GM21367 (cell line): ENCODE results near the gene CCDC194.

ENCODE experiments used
- ATAC-seq: cut with Tn5 transposase; IDR thresholded peaks from one replicate; pipeline ENCODE4 v1.9.1; 2021; ENCODE audit not compliant: unreplicated experiment

CCDC194 gene

DNA sequence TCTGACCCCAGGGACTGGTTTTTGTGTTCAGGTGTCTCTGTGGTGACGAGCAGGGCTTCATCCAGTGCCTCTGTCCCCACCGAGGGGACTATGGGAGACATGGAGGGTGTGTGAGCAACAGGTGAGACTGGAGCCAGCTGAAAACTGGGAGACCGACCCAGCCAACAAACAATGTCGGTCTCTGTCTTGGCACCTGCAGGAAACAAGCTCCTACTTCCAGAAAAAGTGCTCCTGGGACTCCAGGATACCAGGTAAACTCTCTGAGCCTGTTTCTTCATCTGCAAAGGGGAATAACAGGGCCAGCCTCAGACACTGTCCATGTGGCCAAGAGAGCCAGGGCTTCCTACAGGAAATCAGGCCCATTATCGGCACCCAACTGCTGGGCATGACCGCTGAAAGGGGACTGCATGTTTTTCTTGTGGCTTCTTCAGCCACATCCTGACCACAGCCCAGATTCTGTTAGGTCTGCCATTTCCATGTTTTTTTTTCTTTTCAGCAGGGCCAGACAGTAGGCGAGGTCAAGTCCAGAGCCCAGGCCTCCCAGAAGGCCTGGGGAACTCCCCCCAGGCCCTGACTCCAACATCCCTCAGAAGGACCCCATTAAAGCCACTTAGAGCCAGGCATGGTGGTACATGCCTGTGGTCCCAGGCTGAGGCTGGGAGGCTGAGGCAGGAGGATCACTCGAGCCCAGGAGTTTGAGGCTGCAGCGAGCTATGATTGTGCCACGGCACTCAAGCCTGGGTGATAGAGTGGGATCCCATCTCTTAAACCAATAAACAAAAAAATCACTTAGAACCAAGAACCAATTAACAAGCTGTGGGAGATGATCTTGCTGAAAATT is 12.3 kb upstream of the CCDC194 start:
- ATAC-seq = peak; percentile 16

DNA sequence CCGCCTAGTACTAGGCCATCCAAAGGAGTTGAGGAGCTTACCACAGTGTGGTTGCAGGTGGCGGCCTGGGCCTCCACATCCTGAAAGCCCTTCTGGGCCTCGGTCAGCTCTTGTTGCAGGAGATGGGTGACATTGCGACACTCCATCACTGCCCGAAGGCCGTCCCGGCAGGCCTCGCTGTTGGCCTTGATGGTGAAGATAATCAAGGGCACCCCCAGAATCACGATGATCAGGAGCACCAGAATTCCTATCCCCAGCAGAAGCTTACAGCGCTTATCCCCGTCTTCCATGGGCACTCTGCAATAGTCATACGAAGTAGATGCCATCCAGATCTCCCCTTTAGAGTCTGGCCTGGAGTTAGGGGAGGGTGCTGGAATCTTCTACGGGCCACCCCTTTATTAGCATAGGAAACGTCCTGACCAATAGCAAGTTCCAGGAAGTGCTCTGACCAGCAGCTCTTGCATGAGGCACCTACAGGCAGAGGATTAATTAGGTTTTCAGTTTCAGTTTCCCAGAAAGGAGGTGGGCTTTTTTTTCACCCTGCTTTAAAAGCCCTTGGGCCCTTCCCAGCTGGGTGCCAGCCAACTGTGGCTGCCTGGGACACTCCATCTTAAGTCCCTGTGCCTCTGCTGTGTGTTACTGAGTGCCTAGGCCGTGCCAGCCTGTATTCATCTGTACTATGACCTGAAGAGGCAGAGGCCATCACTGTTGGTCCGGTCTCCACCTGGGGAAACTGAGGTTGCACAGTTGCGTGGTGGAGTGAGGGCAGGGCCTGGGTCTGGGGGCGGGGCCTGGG is 11.5 kb upstream of the CCDC194 start, which contains the start of gene BST2:
TSS of gene BST2 (minus strand) at position 381 of the 796 bp plus-strand sequence. CDS start at position 326, 55 bp downstream.
- peak; percentile 66 for ATAC-seq

DNA sequence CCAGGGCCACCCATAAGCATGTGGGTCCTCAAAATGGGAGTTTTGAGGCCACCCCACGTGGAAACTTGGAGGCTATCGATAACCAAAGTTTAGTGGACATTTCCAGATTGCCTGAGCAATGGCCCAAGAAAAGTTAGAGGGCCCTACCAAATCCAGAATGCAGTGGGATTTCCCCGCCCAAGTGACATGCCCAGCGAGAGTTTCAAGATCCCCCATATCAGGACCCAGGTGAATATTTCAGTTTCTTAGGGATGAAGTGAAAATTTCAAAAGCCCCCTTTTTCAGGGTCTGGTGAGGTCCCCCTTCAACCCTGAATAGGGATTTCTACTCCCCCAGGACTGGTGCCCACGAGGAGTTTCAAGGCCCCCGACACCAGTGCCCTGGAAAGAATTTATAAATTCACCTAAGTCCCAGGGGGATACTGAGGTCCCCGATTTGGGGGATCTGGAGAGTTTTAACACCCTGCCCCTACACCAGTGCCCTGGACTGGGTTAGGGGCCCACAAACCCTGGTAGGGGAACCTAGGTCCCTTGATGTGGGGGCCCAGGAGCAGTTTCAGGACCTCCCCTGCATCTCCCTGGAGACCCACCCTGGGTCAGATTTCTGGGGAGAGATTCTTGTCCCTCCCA is 10.7 kb upstream of the CCDC194 start:
- ATAC-seq = no peak

DNA sequence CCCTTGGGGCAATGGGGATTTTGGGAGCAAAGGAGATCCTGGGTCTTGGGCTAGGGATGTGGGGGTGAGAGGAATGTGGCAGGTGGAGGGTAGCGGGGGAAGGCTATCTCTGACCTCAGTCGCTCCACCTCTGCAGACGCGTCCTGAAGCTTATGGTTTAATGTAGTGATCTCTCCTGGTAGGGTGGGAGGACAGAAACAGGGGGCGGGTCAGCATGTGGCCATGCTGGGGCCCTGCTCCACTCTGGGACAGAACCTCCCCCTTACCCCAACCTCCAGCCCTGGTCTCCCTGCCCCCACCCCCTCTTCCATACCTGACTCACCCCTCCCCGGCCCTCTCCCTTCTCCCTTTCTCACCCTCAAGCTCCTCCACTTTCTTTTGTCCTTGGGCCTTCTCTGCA is 10.0 kb upstream of the CCDC194 start:
- ATAC-seq = no peak

DNA sequence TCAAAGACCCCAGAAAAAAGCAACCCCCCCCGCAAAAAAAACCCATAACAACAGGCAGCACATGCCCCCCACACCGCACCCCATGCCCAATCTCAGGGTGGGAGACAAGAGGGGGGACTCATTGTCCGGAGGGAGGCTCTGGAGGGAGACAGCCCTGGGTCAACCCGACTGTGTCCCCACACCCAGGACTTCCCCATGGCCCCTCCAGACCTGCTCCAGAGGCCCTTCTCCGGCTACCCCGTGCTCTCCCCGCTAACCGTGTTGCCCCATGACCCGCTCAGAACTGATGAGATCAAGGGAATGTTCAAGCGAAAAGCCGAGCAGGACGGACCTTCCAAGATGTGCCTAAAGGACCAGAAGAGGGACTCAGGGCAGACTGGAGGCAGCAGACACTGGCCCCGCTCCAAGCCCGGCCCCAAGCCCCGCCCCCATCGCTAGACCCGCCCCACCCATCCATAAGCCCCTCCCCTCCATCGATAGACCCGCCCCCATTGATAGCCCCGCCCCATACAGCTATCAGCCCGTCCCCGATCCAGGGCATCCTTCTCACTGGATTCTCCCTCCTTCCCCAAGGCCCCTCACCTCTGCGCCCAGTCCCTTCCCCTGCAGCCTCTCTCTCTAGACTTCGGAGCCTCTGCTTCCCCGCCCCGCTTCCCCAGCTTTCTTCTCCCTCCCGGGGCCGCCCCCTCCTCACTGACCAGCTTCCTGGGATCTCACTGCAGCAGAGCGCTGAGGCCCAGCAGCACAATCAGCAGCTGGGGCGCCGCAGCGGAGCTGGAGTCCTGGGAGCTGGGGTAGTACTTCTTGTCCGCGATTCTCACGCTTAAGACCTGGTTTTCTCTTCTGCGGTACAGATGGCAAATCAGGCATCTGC is 9.2 kb upstream of the CCDC194 start:
- no peak for ATAC-seq

DNA sequence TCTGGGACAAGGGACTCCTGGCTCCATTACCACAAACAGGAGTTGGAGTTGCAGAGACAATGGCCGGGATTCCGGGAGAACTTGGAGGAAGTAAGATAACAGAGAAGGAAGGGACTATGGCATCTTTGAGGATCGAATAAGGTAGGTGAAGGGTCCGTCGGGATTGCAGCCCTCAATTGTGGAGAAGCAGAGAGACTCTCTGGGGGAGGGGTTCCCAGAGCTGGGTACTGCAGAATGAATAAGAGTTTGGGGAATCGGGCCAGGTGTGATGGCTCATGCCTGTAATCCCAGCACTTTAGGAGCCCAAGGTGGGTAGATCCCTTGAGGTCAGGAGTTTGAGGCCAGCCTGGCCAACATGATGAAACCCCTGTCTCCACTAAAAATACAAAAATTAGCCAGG is 7.6 kb upstream of the CCDC194 start:
- no peak for ATAC-seq

DNA sequence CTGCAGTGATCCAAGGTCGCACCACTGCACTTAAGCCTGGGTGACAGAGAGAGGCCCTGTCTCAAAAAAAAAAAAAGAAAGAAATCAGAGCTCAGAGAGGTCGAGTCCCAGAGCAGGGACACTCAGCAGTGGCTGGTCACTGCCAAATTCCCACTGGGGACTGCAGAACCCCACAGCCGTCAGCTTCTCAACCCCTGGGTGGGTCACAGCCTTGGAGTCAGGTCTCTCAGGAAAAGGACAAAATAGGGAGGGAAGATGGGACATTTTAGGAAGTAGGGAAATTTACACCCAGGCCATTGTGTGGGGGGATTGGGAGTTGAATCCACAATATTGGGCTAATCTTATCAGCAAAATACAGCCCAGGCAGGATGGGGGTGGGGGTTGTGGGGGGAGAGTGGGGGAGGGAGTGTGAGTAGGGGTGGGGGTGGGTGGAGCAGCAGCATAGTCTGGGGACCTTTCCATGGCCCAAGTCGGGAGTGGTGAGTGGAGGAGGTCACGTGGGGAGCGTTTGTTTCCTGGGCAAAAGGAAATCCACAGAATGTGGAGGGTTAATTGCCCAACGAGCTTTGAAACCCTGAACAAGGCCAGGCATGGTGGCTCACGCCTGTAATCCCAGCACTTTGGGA is 5.0 kb upstream of the CCDC194 start:
- no peak for ATAC-seq

DNA sequence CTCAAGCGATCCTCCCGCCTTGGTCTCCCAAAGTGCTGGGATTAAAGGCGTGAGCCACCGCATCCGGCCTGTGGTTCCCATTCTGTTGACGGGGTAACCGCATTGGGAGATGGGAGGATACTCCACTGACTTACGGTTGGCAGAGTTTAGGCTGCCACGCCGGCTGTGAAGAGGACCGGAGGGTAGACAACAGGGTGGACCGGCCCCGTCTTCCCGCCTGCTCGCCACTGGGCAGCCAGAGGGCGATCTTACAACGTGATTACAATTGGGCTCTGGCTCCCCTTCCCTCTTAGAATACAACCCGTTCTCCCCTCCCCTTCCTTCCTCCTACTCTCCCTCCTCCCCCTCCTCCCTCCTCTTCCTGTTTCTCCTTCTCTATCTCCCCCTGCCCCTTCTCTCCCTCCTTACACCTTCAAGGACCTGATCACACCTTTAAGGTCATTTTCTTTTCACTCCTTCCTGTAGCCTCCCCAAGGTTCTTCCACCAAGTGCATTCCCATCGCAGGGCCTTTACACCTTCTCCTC is 957 bp upstream of the CCDC194 start:
- ATAC-seq = no peak

DNA sequence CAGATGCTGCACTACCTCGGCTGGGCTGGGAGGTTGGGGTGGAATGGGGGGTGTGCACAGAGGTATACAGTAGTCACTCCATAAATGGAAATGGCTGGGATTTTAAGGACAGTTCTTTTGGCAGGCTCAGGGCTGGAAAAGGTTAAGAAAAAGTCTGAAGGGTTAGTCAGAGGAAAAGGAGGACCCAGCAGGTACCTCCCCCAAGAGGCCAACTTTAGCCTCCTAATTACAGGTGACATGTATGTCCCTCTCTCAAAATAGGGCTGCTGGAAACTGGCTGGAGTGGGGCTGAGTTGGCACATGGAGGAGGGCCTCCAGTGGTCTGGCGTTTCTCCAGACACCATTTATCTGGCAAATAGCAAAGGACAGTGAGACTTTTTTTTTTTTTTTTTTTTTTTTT is 994 bp downstream of the CCDC194 start:
- no peak for ATAC-seq

DNA sequence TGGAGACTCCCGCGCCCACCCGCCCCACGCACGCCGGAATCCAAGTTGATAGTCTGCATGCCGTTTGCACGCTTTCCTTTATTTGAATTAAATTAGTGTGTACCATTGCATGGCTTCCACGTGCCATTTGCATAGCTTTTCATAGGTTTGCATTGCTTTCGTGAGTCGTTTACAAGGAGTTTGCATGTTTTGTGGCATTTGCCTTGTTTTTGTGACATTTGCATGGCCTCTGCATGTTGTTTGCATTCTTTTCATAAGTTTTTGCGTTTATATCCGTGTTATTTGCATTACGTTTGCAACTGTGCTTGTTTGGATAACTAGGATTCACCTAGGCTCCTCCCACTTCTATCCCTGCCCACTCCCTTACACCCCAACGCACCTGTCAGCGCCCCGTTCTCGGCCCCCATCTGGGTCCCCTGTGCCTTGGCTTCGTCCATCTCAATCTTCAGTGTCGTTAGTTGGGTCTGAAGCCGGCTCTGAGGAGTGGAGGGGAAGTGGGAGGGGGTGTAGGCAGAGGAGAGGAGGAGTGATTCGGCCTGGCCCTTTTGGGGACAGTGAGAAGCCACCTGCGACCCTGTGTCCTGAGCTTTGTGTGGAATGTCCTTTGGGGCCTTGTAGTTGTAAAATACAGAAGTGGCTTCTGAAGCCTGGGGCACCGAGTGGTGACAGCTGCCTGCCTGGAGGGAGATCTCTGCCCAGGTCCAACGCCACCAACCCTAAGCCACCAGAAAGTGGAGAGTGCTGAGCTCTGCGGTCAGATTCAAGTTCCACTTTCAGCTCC is 2.4 kb downstream of the CCDC194 start:
- no peak for ATAC-seq

DNA sequence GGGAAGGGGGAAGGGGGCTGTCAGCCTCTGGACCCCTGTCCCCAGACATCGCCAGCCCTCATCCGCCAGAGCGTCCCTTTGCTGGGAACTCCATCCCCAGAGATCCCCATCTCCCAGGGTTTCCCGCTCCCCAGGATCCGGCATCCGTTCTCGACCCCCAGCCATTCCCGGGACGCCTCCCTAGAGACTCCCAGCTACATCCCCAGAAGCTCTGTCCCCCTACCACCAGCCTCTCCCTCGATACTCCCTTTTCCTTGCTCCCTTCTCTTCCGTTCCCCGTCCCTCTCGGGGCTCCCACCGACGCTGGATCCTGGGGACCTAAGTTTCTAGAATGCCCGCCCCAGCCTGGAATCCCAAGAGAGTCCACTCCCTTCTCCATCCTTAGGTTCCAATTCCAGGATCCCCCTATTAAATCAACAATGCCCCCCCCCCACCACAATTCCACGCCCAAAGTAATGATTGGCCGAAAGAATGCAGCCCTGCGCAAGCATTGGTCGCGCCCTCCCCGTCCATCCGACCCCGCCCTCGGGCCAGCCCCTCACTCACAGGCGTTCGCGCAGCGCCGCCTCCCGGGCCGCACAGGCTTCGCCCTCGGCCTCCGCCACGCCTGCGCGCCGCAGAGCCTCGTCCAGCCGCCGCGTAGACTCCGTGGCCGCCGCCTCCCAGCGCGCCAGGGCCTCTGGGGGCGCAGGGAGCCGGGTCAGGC is 3.2 kb downstream of the CCDC194 start:
- peak; percentile 79 for ATAC-seq

DNA sequence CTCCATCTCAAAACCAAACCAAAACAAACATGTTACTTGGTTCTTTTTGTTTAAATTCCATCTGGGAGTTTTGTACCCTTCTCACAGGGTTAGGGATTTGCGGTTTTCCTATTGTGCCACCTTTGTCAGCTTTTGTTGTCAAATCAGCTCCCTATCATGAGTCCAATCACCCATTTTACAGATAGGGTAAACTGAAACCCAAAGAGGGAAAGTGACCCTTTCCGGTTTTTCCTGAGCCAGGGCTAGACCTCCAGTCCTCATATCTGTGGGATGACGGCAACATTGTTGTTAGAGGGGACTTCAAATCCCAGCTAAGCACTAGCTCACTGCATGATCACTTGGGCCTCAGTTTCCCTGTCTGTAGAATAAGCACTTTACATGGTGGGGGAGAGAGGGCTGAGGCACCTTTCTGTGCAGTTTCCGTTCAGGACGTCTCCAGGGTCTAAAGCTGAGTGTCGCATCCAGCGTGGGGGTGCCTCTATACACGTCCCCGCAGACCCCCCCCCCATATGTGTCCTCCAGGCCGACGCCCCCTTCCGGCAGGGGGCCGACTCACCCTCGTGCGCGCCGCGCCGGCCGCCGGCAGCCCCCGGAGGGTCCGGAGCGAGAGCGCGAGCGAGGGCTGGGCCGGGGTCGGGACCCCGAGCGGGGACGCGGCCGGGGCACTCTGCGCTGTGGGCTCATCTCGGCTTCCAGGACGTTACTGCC is 3.9 kb downstream of the CCDC194 start:
- ATAC-seq = no peak

DNA sequence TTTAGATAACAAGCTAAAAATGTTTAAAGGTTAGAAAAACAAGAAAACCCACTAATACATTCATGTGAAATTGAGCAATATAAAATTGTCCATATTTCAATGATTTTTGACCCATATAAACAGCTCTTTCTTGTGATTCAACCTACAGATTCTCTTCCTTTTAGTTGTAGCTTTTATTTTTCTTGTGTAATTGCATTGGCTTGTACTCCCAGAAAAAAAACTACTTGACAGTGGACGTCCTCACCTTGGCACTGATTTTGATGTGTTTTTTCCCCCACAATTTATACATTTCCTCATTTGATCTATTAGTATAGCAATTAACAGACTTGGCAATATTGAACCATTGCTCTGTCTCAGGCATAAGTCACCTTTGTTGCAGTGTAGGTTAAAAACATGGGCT is 4.7 kb downstream of the CCDC194 start:
- ATAC-seq = no peak

DNA sequence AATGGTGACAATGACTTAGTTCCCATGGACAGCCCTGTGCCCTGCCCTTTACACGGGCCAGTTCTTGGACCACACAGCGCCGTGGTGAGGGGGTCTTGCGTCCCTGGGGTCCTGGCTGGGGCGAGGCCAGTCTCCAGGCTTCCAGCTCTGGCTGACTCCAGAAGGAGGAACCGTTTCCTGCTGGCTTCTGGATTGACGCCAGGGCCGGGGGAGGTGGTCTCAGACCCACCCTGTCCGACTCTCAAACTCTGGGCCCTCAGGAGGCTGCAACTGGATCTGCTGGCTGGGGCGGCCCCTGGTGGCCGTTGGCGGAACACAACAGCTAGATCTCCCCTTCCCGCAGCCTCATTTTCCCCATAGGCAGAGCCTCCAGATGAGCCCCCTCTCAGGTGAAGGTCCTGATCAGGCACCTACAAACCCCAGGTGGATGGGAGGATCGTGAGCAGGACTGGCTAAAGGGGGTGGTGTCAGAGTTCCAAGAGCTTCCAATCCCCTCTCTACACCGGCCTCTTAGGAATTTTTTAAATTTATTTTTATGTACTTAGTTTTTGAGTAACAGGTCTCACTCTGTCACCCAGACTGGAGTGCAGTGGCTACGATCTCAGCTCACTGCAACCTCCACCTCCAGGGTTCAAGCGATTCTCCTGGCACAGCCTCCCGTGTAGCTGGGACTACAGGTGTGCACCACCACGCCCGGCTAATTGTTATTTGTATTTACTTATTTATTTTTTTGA is 8.0 kb downstream of the CCDC194 start:
- no peak for ATAC-seq

DNA sequence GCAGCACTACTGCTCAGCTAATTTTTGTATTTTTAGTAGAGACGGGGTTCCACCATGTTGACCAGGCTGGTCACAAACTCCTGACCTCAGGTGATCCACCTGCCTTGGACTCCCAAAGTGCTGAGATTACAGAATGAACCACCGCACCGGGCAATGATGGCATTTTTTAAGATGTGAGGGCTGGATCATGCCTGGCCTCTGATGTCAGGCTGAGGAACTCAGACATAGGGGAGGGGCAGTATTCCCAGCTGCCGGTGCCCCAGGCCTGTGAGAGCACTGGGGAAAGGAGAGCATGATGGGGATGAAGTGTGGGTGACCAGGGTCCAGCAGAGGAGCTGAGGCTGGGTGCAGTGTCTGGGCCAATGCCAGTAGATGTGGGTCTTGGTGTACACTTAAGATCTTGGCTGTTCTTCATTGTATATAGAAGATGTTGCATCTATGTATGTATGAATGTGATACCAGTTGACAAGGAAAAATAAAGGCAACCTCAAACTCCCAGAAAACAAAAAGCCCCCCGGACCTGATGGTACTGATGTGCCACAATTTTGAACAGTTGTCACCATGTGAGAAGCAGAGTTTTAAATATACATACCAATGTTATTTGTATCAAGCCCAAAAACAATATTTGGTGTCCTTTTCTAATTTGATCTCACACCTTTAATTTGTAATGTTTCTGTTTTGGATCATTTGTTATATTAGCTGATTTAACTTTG is 13.4 kb downstream of the CCDC194 start:
- ATAC-seq = no peak

DNA sequence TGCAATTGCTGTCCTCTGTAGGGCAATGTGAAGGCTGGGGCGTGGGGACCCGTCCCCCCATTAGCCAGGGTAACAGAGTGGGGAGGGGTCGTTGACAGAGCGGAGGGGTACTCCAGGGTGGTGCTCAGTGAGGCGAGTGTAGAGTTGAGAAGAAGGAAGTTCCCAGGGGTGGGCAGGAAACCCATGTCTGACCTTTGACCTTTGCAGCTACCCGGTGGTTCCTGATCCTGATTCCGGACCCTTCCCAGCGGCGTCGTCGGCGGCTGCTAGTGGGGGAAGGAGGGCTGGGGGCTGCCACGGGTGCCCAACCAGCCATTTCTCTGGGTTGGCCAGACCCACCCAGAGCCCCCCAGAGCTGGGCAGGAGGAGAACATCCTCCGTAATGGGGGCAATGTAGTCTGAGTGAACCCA is 14.8 kb downstream of the CCDC194 start:
- no peak for ATAC-seq

DNA sequence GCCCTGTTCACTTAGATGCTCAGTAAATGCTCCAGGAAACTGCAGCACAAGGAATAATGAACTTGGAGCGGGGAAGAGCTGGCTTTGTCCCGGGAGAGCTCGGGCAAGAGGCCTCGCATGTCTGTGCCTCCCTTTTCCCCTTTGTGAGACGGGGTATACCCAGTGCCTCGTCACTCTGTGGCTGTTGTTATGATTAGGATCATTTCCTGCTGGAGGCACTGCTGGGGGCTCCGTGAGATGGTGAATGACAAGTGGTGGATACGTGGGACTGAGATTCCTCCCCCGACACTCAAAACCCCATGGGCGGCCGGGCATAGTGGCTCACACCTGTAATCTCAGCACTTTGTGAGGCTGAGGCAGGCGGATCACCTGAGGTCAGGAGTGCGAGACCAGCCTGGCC is 15.7 kb downstream of the CCDC194 start:
- no peak for ATAC-seq
